H9 (cell line): ENCODE data around the gene GUK1. TPM values are rescaled to one million over a fixed set of nuclear protein-coding genes. Genes with fewer than 3 reads are reported as not detected.

Experiments
- DNase-seq: peaks from one replicate; pipeline ENCODE4 v3.0.0-alpha.2; 2017
- H2AFZ ChIP-seq: one replicate; pipeline ENCODE4 v1.6.1; 2013; ENCODE audit warnings: mild to moderate bottlenecking, low read length, control low read depth, moderate library complexity
- H2AK5ac ChIP-seq: 2 replicates; pipeline ENCODE4 v1.6.1; 2013; ENCODE audit warnings: low read length, control low read depth, mixed read lengths; ENCODE audit not compliant: insufficient read length
- H2BK120ac ChIP-seq: one replicate; pipeline ENCODE4 v1.6.1; 2013; ENCODE audit warnings: low read depth, mild to moderate bottlenecking, low read length, control low read depth, inconsistent platforms; ENCODE audit not compliant: poor library complexity, severe bottlenecking
- H2BK12ac ChIP-seq: 2 replicates; pipeline ENCODE4 v1.6.1; 2013; ENCODE audit warnings: low read length, control low read depth, mixed read lengths, low read depth; ENCODE audit not compliant: insufficient read length
- H2BK15ac ChIP-seq: 2 replicates; pipeline ENCODE4 v1.6.1; 2013; ENCODE audit warnings: low read depth, low read length, control low read depth
- H2BK20ac ChIP-seq: one replicate; pipeline ENCODE4 v1.6.1; 2013; ENCODE audit warnings: low read depth, mild to moderate bottlenecking, low read length, control low read depth, inconsistent platforms; ENCODE audit not compliant: poor library complexity, severe bottlenecking
- H2BK5ac ChIP-seq: 2 replicates; pipeline ENCODE4 v1.6.1; 2013; ENCODE audit warnings: low read length, control low read depth, mixed read lengths; ENCODE audit not compliant: insufficient read length
- H3K14ac ChIP-seq: 2 replicates; pipeline ENCODE4 v1.6.1; 2013; ENCODE audit warnings: low read length, control low read depth; ENCODE audit not compliant: insufficient read depth
- H3K18ac ChIP-seq: 2 replicates; pipeline ENCODE4 v1.6.1; 2013; ENCODE audit warnings: low read depth, mild to moderate bottlenecking, mixed read lengths, low read length, control low read depth; ENCODE audit not compliant: insufficient read length
- H3K23ac ChIP-seq: 2 replicates; pipeline ENCODE4 v1.6.1; 2013; ENCODE audit warnings: low read length, control low read depth, mixed read lengths, low read depth; ENCODE audit not compliant: insufficient read length
- H3K23me2 ChIP-seq: 2 replicates; pipeline ENCODE4 v1.6.1; 2013; ENCODE audit warnings: low read depth, mild to moderate bottlenecking, mixed read lengths, low read length, control low read depth; ENCODE audit not compliant: insufficient read length, poor library complexity, severe bottlenecking
- H3K27ac ChIP-seq: 2 replicates; pipeline ENCODE4 v1.5.1; 2013; ENCODE audit warnings: low read length, control low read depth, mixed read lengths, low read depth; ENCODE audit not compliant: insufficient read length
- H3K27me3 ChIP-seq: 2 replicates; pipeline ENCODE4 v1.6.1; 2013; ENCODE audit warnings: low read length, control low read depth, inconsistent platforms; ENCODE audit not compliant: insufficient read depth
- H3K4ac ChIP-seq: 2 replicates; pipeline ENCODE4 v1.6.1; 2013; ENCODE audit warnings: low read depth, mild to moderate bottlenecking, control low read depth, inconsistent platforms, low read length, moderate library complexity
- H3K4me1 ChIP-seq: 2 replicates; pipeline ENCODE4 v1.6.1; 2013; ENCODE audit warnings: low read length, control low read depth, inconsistent platforms; ENCODE audit not compliant: insufficient read depth
- H3K4me2 ChIP-seq: 2 replicates; pipeline ENCODE4 v1.6.1; 2013; ENCODE audit warnings: low read length, control low read depth, mixed read lengths; ENCODE audit not compliant: insufficient read length, insufficient read depth
- H3K56ac ChIP-seq: 2 replicates; pipeline ENCODE4 v1.6.1; 2013; ENCODE audit warnings: low read depth, mild to moderate bottlenecking, mixed read lengths, low read length, control low read depth; ENCODE audit not compliant: insufficient read length
- H3K79me1 ChIP-seq: 2 replicates; pipeline ENCODE4 v1.6.1; 2013; ENCODE audit warnings: low read depth, mild to moderate bottlenecking, moderate library complexity, low read length, control low read depth, inconsistent platforms; ENCODE audit not compliant: insufficient read depth, poor library complexity, severe bottlenecking
- H3K79me2 ChIP-seq: 2 replicates; pipeline ENCODE4 v1.6.1; 2013; ENCODE audit warnings: low read length, control low read depth, inconsistent platforms; ENCODE audit not compliant: insufficient read depth
- H3K9ac ChIP-seq: 2 replicates; pipeline ENCODE4 v1.6.1; 2013; ENCODE audit warnings: low read length, control low read depth, mixed read lengths; ENCODE audit not compliant: insufficient read length; ENCODE audit errors: extremely low read depth
- H3K9me3 ChIP-seq: one replicate; pipeline ENCODE4 v1.6.1; 2013; ENCODE audit warnings: low read depth, low read length, inconsistent platforms; ENCODE audit not compliant: control insufficient read depth
- H3T11ph ChIP-seq: one replicate; pipeline ENCODE4 v1.6.1; 2013; ENCODE audit warnings: mild to moderate bottlenecking, low read length, control low read depth, inconsistent platforms
- H4K20me1 ChIP-seq: one replicate; pipeline ENCODE4 v1.6.1; 2013; ENCODE audit not compliant: control insufficient read depth, insufficient read length, insufficient read depth
- H4K5ac ChIP-seq: 2 replicates; pipeline ENCODE4 v1.6.1; 2013; ENCODE audit warnings: low read depth, mild to moderate bottlenecking, mixed read lengths, low read length, control low read depth; ENCODE audit not compliant: insufficient read length
- H4K8ac ChIP-seq: replicated peaks from 2 replicates; pipeline ENCODE4 v1.6.1; 2013; ENCODE audit warnings: low read length, control low read depth, mixed read lengths, low read depth; ENCODE audit not compliant: insufficient read length
- H4K91ac ChIP-seq: 2 replicates; pipeline ENCODE4 v1.6.1; 2013; ENCODE audit warnings: low read depth, mild to moderate bottlenecking, moderate library complexity, mixed read lengths, low read length, control low read depth; ENCODE audit not compliant: insufficient read length
- H3K27ac Mint-ChIP-seq, 3 experiments: 2 replicates in 2 of 3; 3 replicates in 1 of 3; pipeline ENCODE4 v1.8.0; 2020 to 2021; ENCODE audit warnings: mixed read lengths in 3 of 3, mild to moderate bottlenecking in 1 of 3, moderate library complexity in 1 of 3
- H3K27me3 Mint-ChIP-seq: 2 replicates; pipeline ENCODE4 v1.8.0; 2021; ENCODE audit warnings: low read depth, mild to moderate bottlenecking, moderate library complexity, mixed read lengths
- H3K36me3 Mint-ChIP-seq, 3 experiments: 2 replicates in 2 of 3; 3 replicates in 1 of 3; pipeline ENCODE4 v1.8.0; 2020 to 2021; ENCODE audit warnings: low read depth in 3 of 3, mixed read lengths in 3 of 3; ENCODE audit not compliant: insufficient read depth in 1 of 3
- H3K4me1 Mint-ChIP-seq, 2 experiments: 2 replicates each; pipeline ENCODE4 v1.8.0; 2020; ENCODE audit warnings: mixed read lengths in 2 of 2
- H3K4me3 Mint-ChIP-seq, 2 experiments: 2 replicates in 1 of 2; 3 replicates in 1 of 2; pipeline ENCODE4 v1.8.0; 2020 to 2021; ENCODE audit warnings: mild to moderate bottlenecking in 2 of 2, mixed read lengths in 2 of 2, moderate library complexity in 1 of 2
- H3K9me3 Mint-ChIP-seq, 2 experiments: 2 replicates in 1 of 2; 3 replicates in 1 of 2; pipeline ENCODE4 v1.8.0; 2020; ENCODE audit warnings: mild to moderate bottlenecking in 2 of 2, mixed read lengths in 2 of 2, moderate library complexity in 1 of 2
- WGBS: extraction: QIAGEN DNeasy Blood & Tissue Kit; methylation state at CpG from one replicate; pipeline ENCODE4 v1.1.7; 2013; ENCODE audit warnings: missing lambda C conversion rate, low lambda C conversion rate, mixed read lengths; ENCODE audit not compliant: insufficient read length; ENCODE audit errors: extremely low coverage; 5-methylcytosine and 5-hydroxymethylcytosine counted together
- total RNA-seq: library from RNA; stranded (reverse); gene quantifications from 2 replicates; pipeline ENCODE4 v1.2.1, GENCODE V29; 2021
- TF ChIP-seq, protein P1 (sequence below): fragments of 200-600 bp; sonication (generic); conservative IDR thresholded peaks from 3 replicates; pipeline ENCODE4 v1.8.0; 2021; ENCODE audit warnings: antibody characterized with exemption, mild to moderate bottlenecking

GUK1 gene
- total RNA-seq, 1 experiment from 2014 or later: 88.2 TPM

DNA sequence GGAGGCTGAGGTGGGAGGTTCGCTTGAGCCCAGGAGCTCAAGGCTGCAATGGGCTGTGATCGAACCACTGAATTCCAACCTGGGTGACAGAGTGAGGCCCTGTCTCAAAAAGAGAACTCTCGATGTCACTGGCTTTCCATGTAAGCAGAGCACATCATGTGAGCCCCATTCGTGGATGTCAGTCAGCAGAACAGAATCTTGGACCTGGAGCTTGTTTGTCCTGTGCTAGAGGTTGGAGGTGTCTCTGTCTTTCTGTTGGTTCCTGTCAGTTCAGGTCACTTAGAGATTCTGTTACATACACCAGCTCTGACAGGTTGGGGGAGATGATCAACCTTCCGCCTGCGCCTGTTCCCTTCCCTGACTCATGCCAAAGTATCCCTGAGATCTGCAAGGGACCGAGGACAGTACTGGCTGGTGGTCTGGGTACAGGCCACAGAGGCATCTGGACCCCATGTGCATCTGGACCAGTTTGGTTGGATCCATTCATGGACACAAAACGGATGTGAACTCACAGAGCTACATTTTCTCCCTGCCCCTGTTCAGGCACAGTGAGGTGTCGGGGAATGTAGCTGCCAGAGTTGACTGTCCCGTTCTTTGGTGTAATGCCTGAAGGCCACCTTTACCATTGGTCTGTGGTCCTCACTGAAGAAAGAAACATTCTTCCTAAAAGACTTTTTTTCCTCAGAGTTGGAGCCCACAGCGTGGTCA, 47.6 kb upstream of the GUK1 start:
- H3K27ac ChIP-seq: no peak overlapping the region
- Mint-ChIP-seq H3K9me3 (peaks cover 8 to 11% of the 10 kb centered on the region in 2 experiments), H3K4me3 (no peak overlapping the region), H3K4me1 (peaks cover 18 to 31% of the 10 kb centered on the region in 2 experiments), H3K27ac (no peak overlapping the region), H3K27me3 (no peaks in the 10 kb centered on the region), H3K36me3 (peaks cover 37 to 50% (median 37%) of the 10 kb centered on the region in 3 experiments)
- H4K5ac ChIP-seq: no peak overlapping the region
- H3K79me1 ChIP-seq: peaks cover 17% of the 10 kb centered on the region
- H3K79me2 ChIP-seq: peaks cover 82% of the 10 kb centered on the region
- H4K20me1 ChIP-seq: peaks cover 5% of the 10 kb centered on the region
- H2BK15ac ChIP-seq: no peak overlapping the region
- no peak overlapping the region for H3K14ac ChIP-seq
- H3K23me2 ChIP-seq: no peaks in the 10 kb centered on the region
- no peaks in the 10 kb centered on the region for H3K4me1 ChIP-seq
- no peak overlapping the region for H3K4ac ChIP-seq
- no peak overlapping the region for H2BK12ac ChIP-seq
- no peak overlapping the region for H4K91ac ChIP-seq
- H2BK120ac ChIP-seq: no peak overlapping the region
- no peak for DNase-seq
- no peak overlapping the region for H2BK5ac ChIP-seq
- H2AFZ ChIP-seq: no peak overlapping the region
- WGBS: no CpG with 5 or more reads among the region's 11 CpGs
- H2BK20ac ChIP-seq: no peak overlapping the region
- no peak overlapping the region for H3K23ac ChIP-seq
- H3K56ac ChIP-seq: no peak overlapping the region
- H3K9ac ChIP-seq: no peak overlapping the region
- no peaks in the 10 kb centered on the region for H3K27me3 ChIP-seq
- no peak overlapping the region for H2AK5ac ChIP-seq
- H3T11ph ChIP-seq: no peak overlapping the region
- no peak overlapping the region for H4K8ac ChIP-seq
- H3K18ac ChIP-seq: no peak overlapping the region
- no peak overlapping the region for H3K4me2 ChIP-seq
- TF ChIP-seq, protein P1, sequence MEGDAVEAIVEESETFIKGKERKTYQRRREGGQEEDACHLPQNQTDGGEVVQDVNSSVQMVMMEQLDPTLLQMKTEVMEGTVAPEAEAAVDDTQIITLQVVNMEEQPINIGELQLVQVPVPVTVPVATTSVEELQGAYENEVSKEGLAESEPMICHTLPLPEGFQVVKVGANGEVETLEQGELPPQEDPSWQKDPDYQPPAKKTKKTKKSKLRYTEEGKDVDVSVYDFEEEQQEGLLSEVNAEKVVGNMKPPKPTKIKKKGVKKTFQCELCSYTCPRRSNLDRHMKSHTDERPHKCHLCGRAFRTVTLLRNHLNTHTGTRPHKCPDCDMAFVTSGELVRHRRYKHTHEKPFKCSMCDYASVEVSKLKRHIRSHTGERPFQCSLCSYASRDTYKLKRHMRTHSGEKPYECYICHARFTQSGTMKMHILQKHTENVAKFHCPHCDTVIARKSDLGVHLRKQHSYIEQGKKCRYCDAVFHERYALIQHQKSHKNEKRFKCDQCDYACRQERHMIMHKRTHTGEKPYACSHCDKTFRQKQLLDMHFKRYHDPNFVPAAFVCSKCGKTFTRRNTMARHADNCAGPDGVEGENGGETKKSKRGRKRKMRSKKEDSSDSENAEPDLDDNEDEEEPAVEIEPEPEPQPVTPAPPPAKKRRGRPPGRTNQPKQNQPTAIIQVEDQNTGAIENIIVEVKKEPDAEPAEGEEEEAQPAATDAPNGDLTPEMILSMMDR: no peak
- H3K9me3 ChIP-seq: no peaks in the 10 kb centered on the region
